Left lung (tissue), 10 donors: ENCODE results near the gene KCNJ4. TPM values are rescaled to one million over a fixed set of nuclear protein-coding genes. Genes with fewer than 3 reads are reported as not detected.
A peak's percentile ranks its signal among the peaks of the same experiment; 100 is the strongest.

Experiments used
- ATAC-seq: fragments of 200-7000 bp; cut with Tn5 transposase; one replicate; pipeline ENCODE4 v1.9.1; 2020; ENCODE audit warnings: moderate library complexity
- DNase-seq, 4 donors: peaks; one replicate each; pipeline ENCODE4 v3.0.0-alpha.2; 2013 to 2020
- H3K27ac ChIP-seq, 2 donors: fragments of 200-600 bp; sonication (generic) in 1 of 2; one replicate each; pipeline versions ENCODE4 v1.5.0 to v1.8.0; 2020 to 2021
- H3K27me3 ChIP-seq, 2 donors: fragments of 200-600 bp; sonication (generic) in 1 of 2; one replicate each; pipeline versions ENCODE4 v1.5.0 to v1.8.0; 2020 to 2021
- H3K36me3 ChIP-seq, 2 donors: fragments of 200-600 bp; sonication (generic) in 1 of 2; one replicate each; pipeline versions ENCODE4 v1.5.0 to v1.8.0; 2020 to 2021
- H3K4me1 ChIP-seq, 2 donors: fragments of 200-600 bp; one replicate each; pipeline ENCODE4 v1.8.0; 2021
- H3K4me3 ChIP-seq, 2 donors: fragments of 200-600 bp; sonication (generic) in 1 of 2; one replicate each; pipeline versions ENCODE4 v1.5.0 to v1.8.0; 2020 to 2021; ENCODE audit warnings: mild to moderate bottlenecking in 1 of 2
- H3K9me3 ChIP-seq, 2 donors: fragments of 200-600 bp; sonication (generic) in 1 of 2; one replicate each; pipeline versions ENCODE4 v1.5.0 to v1.8.0; 2020 to 2021
- CTCF ChIP-seq, 2 donors: fragments of 200-600 bp; sonication (generic) in 1 of 2; IDR thresholded peaks; one replicate each; pipeline versions ENCODE4 v1.5.0 to v1.8.0; 2021; ENCODE audit warnings: antibody characterized with exemption in 2 of 2
- intact Hi-C, 2 donors: fragments of 100-400 bp; cut with DNase I; formaldehyde crosslinking; loops; one replicate each; pipeline versions ENCODE4 v1.11.2 to v1.14.2; 2022
- polyA plus RNA-seq, 6 donors: library from polyadenylated mRNA; unstranded; fragments of 120-200 nt; gene quantifications; one replicate each; pipeline ENCODE4 v1.2.1, GENCODE V29; 2013; ENCODE audit not compliant: insufficient read length in 6 of 6
- total RNA-seq, 2 donors: library from RNA; stranded (reverse); fragmentation: NEBNext Ultra II Directional; extraction: Animal tissue kit (Norgen Biotek cat#: 25700); gene quantifications; one replicate each; pipeline ENCODE4 v1.2.1, GENCODE V29; 2021
- donor health status: DM: no; HTN: yes; CAD: no.
- donor health status: DM: no; HTN: no; CAD: no.

KCNJ4 gene
- total and polyA plus RNA-seq, 8 donors = 0.07 TPM; not detected in 6

GRCh38 chr22:38432264-38432663 is 22.7 kb downstream of the KCNJ4 start:
- no peak for TF ChIP-seq CTCF (IDR thresholded peaks at IDR 0.05)
- no peaks in the 10 kb centered on the region for H3K4me1 ChIP-seq
- ATAC-seq = no peak
- H3K4me3 ChIP-seq = no peak overlapping the region
- intact Hi-C loops = no loop called here
- no peaks in the 10 kb centered on the region for H3K27me3 ChIP-seq
- H3K36me3 ChIP-seq = no peaks in the 10 kb centered on the region
- no peaks in the 10 kb centered on the region for H3K9me3 ChIP-seq
- DNase-seq = no peak
- H3K27ac ChIP-seq = no peak overlapping the region

GRCh38 chr22:38431266-38432010 is 23.6 kb downstream of the KCNJ4 start:
- intact Hi-C loops = no loop called here
- DNase-seq (no peak), ATAC-seq (no peak)
- Histone ChIP-seq H3K36me3 (no peaks in the 10 kb centered on the region), H3K27me3 (no peaks in the 10 kb centered on the region), H3K9me3 (no peaks in the 10 kb centered on the region), H3K4me1 (no peaks in the 10 kb centered on the region), H3K27ac (no peak overlapping the region), H3K4me3 (no peak overlapping the region)
- no peak for TF ChIP-seq CTCF (IDR thresholded peaks at IDR 0.05)

- intact Hi-C loops = loop anchor here in 1 of 2 donors (10.0 kb wide), 1 partner anchor 125 kb away; no protein-coding TSS in a partner anchor
- H3K27ac ChIP-seq = no peak overlapping the region
- no peaks in the 10 kb centered on the region for H3K27me3 ChIP-seq
- ATAC-seq (no peak), DNase-seq (peak in 2 of 4 donors; percentile 46 to 67)
- no peaks in the 10 kb centered on the region for H3K36me3 ChIP-seq
- no peak for TF ChIP-seq CTCF (IDR thresholded peaks at IDR 0.05)
- H3K4me3 ChIP-seq = no peak overlapping the region
- no peaks in the 10 kb centered on the region for H3K9me3 ChIP-seq
- no peaks in the 10 kb centered on the region for H3K4me1 ChIP-seq
These were observed 25.4 kb downstream of the KCNJ4 start for GRCh38 chr22:38429499-38430068.

- no peak for TF ChIP-seq CTCF (IDR thresholded peaks at IDR 0.05)
- no peak overlapping the region for H3K4me3 ChIP-seq
- ATAC-seq (no peak), DNase-seq (no peak)
- intact Hi-C loops = loop anchor here in 1 of 2 donors (10.0 kb wide), 1 partner anchor 126 kb away; no protein-coding TSS in a partner anchor
- no peaks in the 10 kb centered on the region for H3K9me3 ChIP-seq
- no peaks in the 10 kb centered on the region for H3K27me3 ChIP-seq
- H3K27ac ChIP-seq = no peak overlapping the region
- H3K36me3 ChIP-seq = no peaks in the 10 kb centered on the region
- H3K4me1 ChIP-seq = no peaks in the 10 kb centered on the region
These were observed 26.3 kb downstream of the KCNJ4 start for GRCh38 chr22:38428714-38429113.

- Histone ChIP-seq H3K27ac (no peak overlapping the region), H3K9me3 (no peaks in the 10 kb centered on the region), H3K36me3 (no peaks in the 10 kb centered on the region), H3K4me3 (no peak overlapping the region), H3K4me1 (no peaks in the 10 kb centered on the region), H3K27me3 (no peaks in the 10 kb centered on the region)
- no peak for ATAC-seq
- no peak for TF ChIP-seq CTCF (IDR thresholded peaks at IDR 0.05)
- intact Hi-C loops = loop anchor here in 1 of 2 donors (10.0 kb wide), 1 partner anchor 127 kb away; no protein-coding TSS in a partner anchor
- no peak for DNase-seq
These were observed 27.1 kb downstream of the KCNJ4 start for GRCh38 chr22:38427940-38428339.
